Tibial artery (tissue), 4 donors: ENCODE measurements around the gene HNRNPR.

Experiments
- DNase-seq, 2 donors: peaks; one replicate each; pipeline ENCODE4 v3.0.0-alpha.2; 2019
- H3K27ac ChIP-seq, 2 donors: fragments of 200-600 bp; sonication (generic) in 1 of 2; 1 replicate in 1 of 2; 2 replicates in 1 of 2; pipeline ENCODE4 v1.5.1; 2018 to 2019; ENCODE audit warnings: mild to moderate bottlenecking in 1 of 2
- H3K27me3 ChIP-seq, 2 donors: fragments of 200-600 bp; sonication (generic) in 1 of 2; one replicate each; pipeline versions ENCODE4 v1.5.1 to v1.6.0; 2016 to 2019
- H3K36me3 ChIP-seq, 3 donors: fragments of 200-600 bp; sonication (generic) in 2 of 3; one replicate each; pipeline ENCODE4 v1.5.1; 2016 to 2019; ENCODE audit warnings: mild to moderate bottlenecking in 2 of 3
- H3K4me1 ChIP-seq, 4 donors: fragments of 200-600 bp; sonication (generic) in 2 of 4; 1 replicate in 3 of 4; 2 replicates in 1 of 4; pipeline ENCODE4 v1.5.1; 2016 to 2019
- H3K4me3 ChIP-seq, 2 donors: fragments of 200-600 bp; sonication (generic) in 1 of 2; 1 replicate in 1 of 2; 2 replicates in 1 of 2; pipeline ENCODE4 v1.5.1; 2018 to 2019; ENCODE audit warnings: mild to moderate bottlenecking in 2 of 2
- H3K9me3 ChIP-seq, 3 donors: fragments of 200-600 bp; sonication (generic) in 1 of 3; one replicate each; pipeline ENCODE4 v1.5.1; 2016 to 2019
- CTCF ChIP-seq, 2 experiments: fragments of 200-600 bp in 1 of 2; fragments of 450-650 bp in 1 of 2; IDR thresholded peaks; one replicate each; pipeline ENCODE4 v1.5.1; 2017 to 2019; ENCODE audit warnings: antibody characterized with exemption in 2 of 2, mild to moderate bottlenecking in 1 of 2, moderate library complexity in 1 of 2
- intact Hi-C: fragments of 100-400 bp; cut with DNase I; formaldehyde crosslinking; loops from one replicate; pipeline ENCODE4 v1.15.0; 2023; ENCODE audit warnings: low total_unique reads

The HNRNPR gene

GRCh38 chr1:23291706-23292105 is 52.4 kb downstream of the HNRNPR start:
- no peaks in the 10 kb centered on the region for H3K9me3 ChIP-seq
- H3K27me3 ChIP-seq, result no peaks in the 10 kb centered on the region
- peaks cover 0 to 32% (median 4%) of the 10 kb centered on the region in 3 donors for H3K36me3 ChIP-seq
- intact Hi-C loops, result no loop called here
- no peak overlapping the region for H3K27ac ChIP-seq
- no peak overlapping the region for H3K4me3 ChIP-seq
- no peaks in the 10 kb centered on the region for H3K4me1 ChIP-seq
- TF ChIP-seq CTCF (IDR thresholded peaks at IDR 0.05), result no peak
- no peak for DNase-seq

DNA sequence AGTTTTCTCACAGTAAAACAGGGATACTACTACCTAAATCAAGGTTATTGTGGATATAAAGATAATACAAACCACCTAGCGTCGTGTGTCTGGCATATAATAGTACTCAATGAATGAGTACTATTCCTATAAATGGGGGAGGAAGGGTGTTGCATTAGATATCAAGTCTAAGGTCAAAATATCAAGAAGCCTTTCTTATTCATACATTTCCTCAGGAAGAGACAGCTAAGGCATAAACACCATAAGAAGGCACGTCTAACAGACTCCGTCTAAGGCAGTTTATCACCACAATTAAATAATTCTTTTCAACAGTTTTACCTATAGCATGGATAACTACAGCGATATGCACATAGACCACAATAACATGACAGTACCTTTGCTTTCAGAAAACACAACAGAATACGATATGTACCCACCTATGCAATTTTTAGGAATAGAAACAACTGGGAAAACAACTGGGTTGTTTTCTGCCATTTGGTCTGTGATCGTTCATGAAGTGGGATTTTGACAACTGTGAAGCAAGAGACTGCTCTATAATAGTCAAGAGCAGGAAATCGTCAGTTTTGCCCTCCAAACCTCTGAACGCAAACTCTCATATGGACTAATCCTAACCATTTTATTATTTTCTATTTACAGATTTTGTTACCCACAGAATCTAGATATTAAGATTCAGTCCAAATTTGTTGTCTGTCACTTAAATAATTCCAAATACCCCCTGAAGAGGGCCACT is 53.1 kb downstream of the HNRNPR start:
- no peaks in the 10 kb centered on the region for H3K27me3 ChIP-seq
- DNase-seq, result no peak
- peaks cover 0 to 30% (median 9%) of the 10 kb centered on the region in 3 donors for H3K36me3 ChIP-seq
- no peak overlapping the region for H3K27ac ChIP-seq
- H3K4me3 ChIP-seq, result no peak overlapping the region
- intact Hi-C loops, result no loop called here
- TF ChIP-seq CTCF (IDR thresholded peaks at IDR 0.05), result no peak
- no peaks in the 10 kb centered on the region for H3K4me1 ChIP-seq
- H3K9me3 ChIP-seq, result no peaks in the 10 kb centered on the region

GRCh38 chr1:23288671-23289070 is 55.4 kb downstream of the HNRNPR start:
- no peaks in the 10 kb centered on the region for H3K4me1 ChIP-seq
- intact Hi-C loops, result no loop called here
- no peak for DNase-seq
- no peak overlapping the region for H3K4me3 ChIP-seq
- H3K27me3 ChIP-seq, result no peaks in the 10 kb centered on the region
- TF ChIP-seq CTCF (IDR thresholded peaks at IDR 0.05), result no peak
- no peak overlapping the region for H3K27ac ChIP-seq
- peaks cover 8 to 17% (median 9%) of the 10 kb centered on the region in 3 donors for H3K36me3 ChIP-seq
- no peaks in the 10 kb centered on the region for H3K9me3 ChIP-seq

DNA sequence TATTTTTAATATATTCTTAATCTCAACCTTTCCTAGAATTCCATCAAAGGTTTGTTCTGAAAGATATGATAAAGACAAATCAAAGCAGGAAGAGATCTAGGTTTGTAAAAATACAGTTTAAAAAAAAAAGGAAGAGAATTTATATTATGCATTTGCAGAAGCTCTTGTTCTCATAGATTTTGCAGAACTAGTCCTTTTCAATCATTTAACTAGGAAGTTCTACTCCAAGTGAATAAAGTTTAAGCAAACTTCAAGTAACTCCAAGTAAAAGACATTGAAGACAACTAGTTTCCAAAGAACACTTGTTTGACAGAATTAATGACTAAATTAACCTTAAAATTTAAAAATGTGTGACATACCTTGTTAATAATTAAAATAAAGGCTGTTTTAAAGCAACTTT is 55.9 kb downstream of the HNRNPR start:
- Histone ChIP-seq H3K27me3 (no peaks in the 10 kb centered on the region), H3K4me1 (no peaks in the 10 kb centered on the region), H3K4me3 (no peak overlapping the region), H3K27ac (no peak overlapping the region), H3K36me3 (peaks cover 8 to 17% (median 9%) of the 10 kb centered on the region in 3 donors), H3K9me3 (no peaks in the 10 kb centered on the region)
- intact Hi-C loops, result no loop called here
- TF ChIP-seq CTCF (IDR thresholded peaks at IDR 0.05), result no peak
- DNase-seq, result no peak

- Histone ChIP-seq H3K27ac (no peak overlapping the region), H3K27me3 (no peaks in the 10 kb centered on the region), H3K4me1 (no peaks in the 10 kb centered on the region), H3K36me3 (peaks cover 8 to 35% (median 21%) of the 10 kb centered on the region in 3 donors), H3K4me3 (no peak overlapping the region), H3K9me3 (no peaks in the 10 kb centered on the region)
- no peak for DNase-seq
- intact Hi-C loops, result no loop called here
- TF ChIP-seq CTCF (IDR thresholded peaks at IDR 0.05), result no peak
Measured at GRCh38 chr1:23286401-23286800, 57.7 kb downstream of the HNRNPR start.
